Naive thymus-derived CD4-positive, alpha-beta T cell (primary cell): ENCODE data around the gene ZNF804B. TPM values are rescaled to one million over a fixed set of nuclear protein-coding genes. Genes with fewer than 3 reads are reported as not detected.

Experiments
- ATAC-seq: fragments of 150-1000 bp; cut with Tn5 transposase; 2 replicates; pipeline ENCODE4 v1.10.0; 2021; ENCODE audit warnings: mild to moderate bottlenecking, moderate library complexity
- CTCF ChIA-PET: fragments of 350-600 bp; sonication (Branson Sonifier 250); formaldehyde crosslinking; loops from one replicate; lab custom pipeline; 2021; ENCODE audit warnings: antibody characterized with exemption; lab: Charles Lee
- POLR2A ChIA-PET: fragments of 350-600 bp; sonication (Branson Sonifier 250); formaldehyde crosslinking; loops from one replicate; lab custom pipeline; 2021; ENCODE audit warnings: antibody characterized with exemption, inconsistent platforms; lab: Charles Lee
- DNase-seq, 9 donors: peaks; one replicate each; pipeline versions ENCODE4 v3.0.0 to v3.0.0-alpha.2; 2020 to 2022; ENCODE audit warnings: mixed read lengths in 1 of 9
- H3K27ac ChIP-seq: one replicate; pipeline ENCODE4 v1.7.0; 2013; ENCODE audit warnings: mild to moderate bottlenecking, low read depth, low read length, moderate library complexity
- H3K27me3 ChIP-seq, 2 donors: one replicate each; pipeline ENCODE4 v1.7.0; 2013; ENCODE audit warnings: low read length in 2 of 2, mild to moderate bottlenecking in 2 of 2, moderate library complexity in 2 of 2; ENCODE audit not compliant: control insufficient read depth in 2 of 2, insufficient read depth in 2 of 2
- H3K36me3 ChIP-seq, 3 experiments: 1 replicate in 2 of 3; 2 replicates in 1 of 3; pipeline ENCODE4 v1.7.0; 2013; ENCODE audit warnings: low read length in 3 of 3, mild to moderate bottlenecking in 3 of 3, moderate library complexity in 1 of 3; ENCODE audit not compliant: insufficient read depth in 3 of 3, control insufficient read depth in 2 of 3
- H3K4me1 ChIP-seq, 2 donors: one replicate each; pipeline ENCODE4 v1.7.0; 2013; ENCODE audit warnings: low read length in 2 of 2, mild to moderate bottlenecking in 2 of 2, moderate library complexity in 1 of 2; ENCODE audit not compliant: control insufficient read depth in 2 of 2, insufficient read depth in 2 of 2
- H3K4me3 ChIP-seq: 2 replicates; pipeline ENCODE4 v1.7.0; 2013; ENCODE audit warnings: mild to moderate bottlenecking, low read length
- H3K9me3 ChIP-seq, 3 experiments: 1 replicate in 2 of 3; 2 replicates in 1 of 3; pipeline ENCODE4 v1.7.0; 2013; ENCODE audit warnings: low read length in 3 of 3; ENCODE audit not compliant: control insufficient read depth in 2 of 3
- H3K27ac Mint-ChIP-seq, 9 donors: one replicate each; pipeline ENCODE4 v1.8.0; 2020 to 2022; ENCODE audit warnings: mixed read lengths in 9 of 9, mild to moderate bottlenecking in 8 of 9, moderate library complexity in 5 of 9, inconsistent platforms in 2 of 9
- H3K27me3 Mint-ChIP-seq, 5 donors: one replicate each; pipeline ENCODE4 v1.8.0; 2021 to 2022; ENCODE audit warnings: mixed read lengths in 5 of 5, mild to moderate bottlenecking in 1 of 5
- H3K36me3 Mint-ChIP-seq, 5 donors: one replicate each; pipeline ENCODE4 v1.8.0; 2020 to 2022; ENCODE audit warnings: mixed read lengths in 5 of 5, mild to moderate bottlenecking in 3 of 5, inconsistent platforms in 1 of 5
- H3K4me1 Mint-ChIP-seq, 7 donors: one replicate each; pipeline ENCODE4 v1.8.0; 2020 to 2022; ENCODE audit warnings: mixed read lengths in 7 of 7, mild to moderate bottlenecking in 3 of 7, inconsistent platforms in 1 of 7
- H3K4me3 Mint-ChIP-seq, 10 donors: one replicate each; pipeline ENCODE4 v1.8.0; 2020 to 2022; ENCODE audit warnings: mild to moderate bottlenecking in 10 of 10, mixed read lengths in 10 of 10, moderate library complexity in 6 of 10, inconsistent platforms in 2 of 10
- H3K9me3 Mint-ChIP-seq, 11 donors: one replicate each; pipeline ENCODE4 v1.8.0; 2020 to 2022; ENCODE audit warnings: mixed read lengths in 11 of 11, mild to moderate bottlenecking in 4 of 11, inconsistent platforms in 1 of 11, moderate library complexity in 1 of 11
- intact Hi-C, 2 donors: fragments of 100-400 bp; cut with micrococcal nuclease; formaldehyde crosslinking; loops; one replicate each; pipeline ENCODE4 v1.15.1; 2023
- polyA plus RNA-seq, 2 donors: library from polyadenylated mRNA; unstranded; fragments of 300-500 nt; fragmentation: Illumina TruSeq; gene quantifications; one replicate each; pipeline ENCODE4 v1.2.3, GENCODE V29; 2021
- total RNA-seq, 6 experiments: library from RNA in 5 of 6; stranded (reverse) in 5 of 6; gene quantifications; 1 replicate in 5 of 6; 2 replicates in 1 of 6; pipeline ENCODE4 v1.2.3 and lab custom pipeline; 2021 to 2026

ZNF804B gene
- total and polyA plus RNA-seq, 7 experiments from 2014 or later, result not detected

- no peaks in the 10 kb centered on the region for H3K36me3 ChIP-seq
- Mint-ChIP-seq H3K36me3 (no peaks in the 10 kb centered on the region), H3K9me3 (no peaks in the 10 kb centered on the region), H3K27ac (no peak overlapping the region), H3K4me1 (no peaks in the 10 kb centered on the region), H3K27me3 (no peaks in the 10 kb centered on the region), H3K4me3 (no peak overlapping the region)
- ChIA-PET POLR2A (no interaction called here), CTCF (no interaction called here)
- H3K4me1 ChIP-seq, result no peaks in the 10 kb centered on the region
- intact Hi-C loops, result loop anchor here (2.0 to 10.0 kb wide), 3 partner anchors 1327 to 1639 kb away; no protein-coding TSS in a partner anchor
- H3K27me3 ChIP-seq, result no peaks in the 10 kb centered on the region
- no peak overlapping the region for H3K4me3 ChIP-seq
- DNase-seq (no peak), ATAC-seq (no peak)
- H3K27ac ChIP-seq, result no peak overlapping the region
- H3K9me3 ChIP-seq, result no peaks in the 10 kb centered on the region
Measured at GRCh38 chr7:88787777-88788176, 28.3 kb downstream of the ZNF804B start.

DNA sequence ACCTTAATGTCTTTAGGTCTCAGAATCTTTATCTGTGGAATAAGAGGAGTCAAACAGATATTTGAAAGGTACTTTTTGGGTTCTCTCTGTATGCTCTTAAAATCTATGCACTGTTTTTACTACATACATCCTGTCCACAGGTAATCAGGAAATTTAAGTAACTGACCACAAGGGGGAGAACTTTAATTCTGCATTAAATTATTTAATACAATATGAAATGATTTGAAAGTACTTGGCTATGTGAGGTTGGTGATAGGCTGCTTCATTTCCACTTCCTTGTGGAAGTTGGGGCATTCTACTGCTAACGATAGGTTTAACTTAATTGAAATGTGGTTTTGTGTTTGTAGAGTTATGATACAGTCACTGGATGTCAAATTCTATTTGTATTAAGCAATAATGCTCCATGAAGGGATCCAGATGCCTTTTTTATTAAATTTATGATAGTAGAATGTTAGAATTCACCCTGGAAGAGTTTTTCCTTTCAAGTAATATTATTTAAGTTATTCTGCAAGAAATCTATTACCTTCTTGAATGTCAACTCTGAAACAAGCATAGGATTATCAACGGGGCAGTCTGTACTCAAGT, 30.1 kb downstream of the ZNF804B start:
- intact Hi-C loops, result loop anchor here (1.0 to 10.0 kb wide), 5 partner anchors 834 to 1637 kb away; no protein-coding TSS in a partner anchor
- CTCF ChIA-PET, result interaction anchor here (2.6 kb wide), 1 partner anchor 833 kb away, joined by 14 read pairs; no protein-coding TSS in a partner anchor

GRCh38 chr7:88791891-88792290, 32.4 kb downstream of the ZNF804B start:
- Mint-ChIP-seq H3K27me3 (peaks cover 0 to 5% (median 0%) of the 10 kb centered on the region in 5 donors), H3K4me1 (no peaks in the 10 kb centered on the region), H3K27ac (no peak overlapping the region), H3K4me3 (no peak overlapping the region), H3K36me3 (no peaks in the 10 kb centered on the region), H3K9me3 (no peaks in the 10 kb centered on the region)
- Histone ChIP-seq H3K9me3 (no peaks in the 10 kb centered on the region), H3K36me3 (no peaks in the 10 kb centered on the region), H3K4me1 (no peaks in the 10 kb centered on the region), H3K27ac (no peak overlapping the region), H3K4me3 (no peak overlapping the region), H3K27me3 (no peaks in the 10 kb centered on the region)
- intact Hi-C loops, result no loop called here
- no peak for ATAC-seq
- DNase-seq, result no peak
- CTCF ChIA-PET, result interaction anchor here (2.6 kb wide), 1 partner anchor 831 kb away, joined by 14 read pairs; no protein-coding TSS in a partner anchor
- POLR2A ChIA-PET, result no interaction called here

More for the DNA sequence above, 30.1 kb downstream of the ZNF804B start:
- ATAC-seq, result no peak
- H3K4me3 Mint-ChIP-seq, result no peak overlapping the region
- no peaks in the 10 kb centered on the region for H3K4me1 Mint-ChIP-seq
- no peaks in the 10 kb centered on the region for H3K9me3 Mint-ChIP-seq
- Histone ChIP-seq H3K4me3 (no peak overlapping the region), H3K9me3 (no peaks in the 10 kb centered on the region), H3K36me3 (no peaks in the 10 kb centered on the region), H3K4me1 (no peaks in the 10 kb centered on the region), H3K27me3 (no peaks in the 10 kb centered on the region), H3K27ac (no peak overlapping the region)
- no peaks in the 10 kb centered on the region for H3K36me3 Mint-ChIP-seq
- POLR2A ChIA-PET, result no interaction called here
- H3K27me3 Mint-ChIP-seq, result no peaks in the 10 kb centered on the region
- peak in 6 of 9 donors; percentile 1 to 42 (median 33) for DNase-seq
- H3K27ac Mint-ChIP-seq, result no peak overlapping the region

GRCh38 chr7:88792361-88792760, 32.9 kb downstream of the ZNF804B start:
- intact Hi-C loops, result no loop called here

DNA sequence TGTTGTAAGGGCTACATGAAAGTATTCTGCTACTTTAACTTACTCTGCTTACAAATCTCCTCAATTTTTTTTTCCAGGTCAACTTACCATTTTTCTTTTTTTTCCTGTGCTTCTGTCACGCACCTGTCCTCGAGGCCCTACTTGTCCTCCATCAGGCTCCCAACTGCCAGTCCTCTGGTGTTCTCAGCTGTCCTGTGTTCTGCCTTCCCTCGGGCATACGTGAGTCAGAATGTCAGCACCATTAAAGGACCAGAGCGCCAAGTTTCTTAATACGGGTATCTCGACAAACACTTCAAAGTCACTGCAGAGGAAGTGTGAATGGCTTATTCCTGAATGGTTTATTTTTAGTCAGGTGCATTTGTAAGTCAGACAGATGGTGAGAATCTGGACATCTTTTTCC, 36.1 kb downstream of the ZNF804B start, which contains the start of gene TEX47:
TSS of gene TEX47 (minus strand) at position 185 of the 400 bp plus-strand sequence. CDS start 795 bp downstream, outside the sequence.
- Histone ChIP-seq H3K4me1 (no peaks in the 10 kb centered on the region), H3K27ac (no peak within 1 kb of the TSS), H3K36me3 (no peaks in the 10 kb centered on the region), H3K27me3 (no peaks in the 10 kb centered on the region), H3K9me3 (no peaks in the 10 kb centered on the region), H3K4me3 (no peak within 1 kb of the TSS)
- ATAC-seq (no peak), DNase-seq (no peak)
- ChIA-PET POLR2A (no interaction called here), CTCF (no interaction called here)
- Mint-ChIP-seq H3K9me3 (no peaks in the 10 kb centered on the region), H3K36me3 (no peaks in the 10 kb centered on the region), H3K4me1 (no peaks in the 10 kb centered on the region), H3K4me3 (no peak within 1 kb of the TSS), H3K27ac (no peak within 1 kb of the TSS), H3K27me3 (peaks cover 0 to 10% (median 0%) of the 10 kb centered on the region in 5 donors)
- intact Hi-C loops, result no loop called here

More at GRCh38 chr7:88792361-88792760, 32.9 kb downstream of the ZNF804B start:
- ATAC-seq (no peak), DNase-seq (no peak)
- no peaks in the 10 kb centered on the region for H3K4me1 Mint-ChIP-seq
- no peaks in the 10 kb centered on the region for H3K36me3 ChIP-seq
- no peak overlapping the region for H3K27ac Mint-ChIP-seq
- no peaks in the 10 kb centered on the region for H3K4me1 ChIP-seq
- H3K27me3 ChIP-seq, result no peaks in the 10 kb centered on the region
- no peaks in the 10 kb centered on the region for H3K9me3 Mint-ChIP-seq
- no peak overlapping the region for H3K27ac ChIP-seq
- ChIA-PET CTCF (interaction anchor here (1.8 to 2.6 kb wide), 2 partner anchors 830 to 831 kb away, joined by 6 to 14 read pairs; no protein-coding TSS in a partner anchor), POLR2A (no interaction called here)
- no peaks in the 10 kb centered on the region for H3K9me3 ChIP-seq
- H3K36me3 Mint-ChIP-seq, result no peaks in the 10 kb centered on the region
- H3K4me3 Mint-ChIP-seq, result no peak overlapping the region
- H3K4me3 ChIP-seq, result no peak overlapping the region
- H3K27me3 Mint-ChIP-seq, result peaks cover 0 to 5% (median 0%) of the 10 kb centered on the region in 5 donors

DNA sequence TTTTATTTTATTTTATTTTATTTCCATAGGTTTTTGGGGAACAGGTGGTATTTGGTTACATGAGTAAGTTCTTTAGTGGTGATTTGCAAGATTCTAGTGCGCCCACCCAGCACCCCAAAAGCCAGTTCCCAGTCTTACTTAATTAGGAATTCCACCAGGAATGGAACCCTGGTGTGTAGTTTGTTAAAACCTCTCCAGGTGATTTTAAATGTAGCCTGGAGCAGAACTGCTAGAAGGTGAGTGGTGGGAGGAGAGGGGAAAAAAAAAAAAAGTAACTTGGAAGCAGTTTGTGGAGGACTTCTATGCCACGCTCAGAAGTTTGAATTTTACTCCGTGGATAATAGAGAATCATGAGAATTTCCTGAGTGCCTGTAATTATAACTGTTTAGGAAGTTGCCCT, 41.5 kb downstream of the ZNF804B start:
- no peak for DNase-seq
- Histone ChIP-seq H3K27me3 (no peaks in the 10 kb centered on the region), H3K27ac (no peak overlapping the region), H3K9me3 (no peaks in the 10 kb centered on the region), H3K4me3 (no peak overlapping the region), H3K4me1 (no peaks in the 10 kb centered on the region), H3K36me3 (no peaks in the 10 kb centered on the region)
- ChIA-PET CTCF (no interaction called here), POLR2A (no interaction called here)
- H3K4me1 Mint-ChIP-seq, result no peaks in the 10 kb centered on the region
- intact Hi-C loops, result no loop called here
- H3K27ac Mint-ChIP-seq, result no peak overlapping the region
- no peaks in the 10 kb centered on the region for H3K9me3 Mint-ChIP-seq
- no peak for ATAC-seq
- no peak overlapping the region for H3K4me3 Mint-ChIP-seq
- peaks cover 0 to 10% (median 0%) of the 10 kb centered on the region in 5 donors for H3K27me3 Mint-ChIP-seq
- H3K36me3 Mint-ChIP-seq, result no peaks in the 10 kb centered on the region
